Ovary (tissue), 3 donors: ENCODE measurements around the gene STYXL1.

Experiments used
- CTCF ChIP-seq, 3 donors: fragments of 450-650 bp in 2 of 3; fragments of 200-600 bp in 1 of 3; IDR thresholded peaks; one replicate each; pipeline versions ENCODE4 v1.5.1 to v1.8.0; 2016 to 2022; ENCODE audit warnings: antibody characterized with exemption in 3 of 3, mild to moderate bottlenecking in 1 of 3
- EP300 ChIP-seq: sonication (generic); formaldehyde crosslinking; IDR thresholded peaks from one replicate; pipeline ENCODE4 v1.6.1; 2017; ENCODE audit warnings: antibody characterized with exemption
- POLR2A ChIP-seq: fragments of 450-650 bp; IDR thresholded peaks from one replicate; pipeline ENCODE4 v1.6.1; 2017; ENCODE audit warnings: antibody characterized with exemption, mild to moderate bottlenecking, moderate library complexity
- donor health status: DM: no; HTN: no; CAD: no.

DNA sequence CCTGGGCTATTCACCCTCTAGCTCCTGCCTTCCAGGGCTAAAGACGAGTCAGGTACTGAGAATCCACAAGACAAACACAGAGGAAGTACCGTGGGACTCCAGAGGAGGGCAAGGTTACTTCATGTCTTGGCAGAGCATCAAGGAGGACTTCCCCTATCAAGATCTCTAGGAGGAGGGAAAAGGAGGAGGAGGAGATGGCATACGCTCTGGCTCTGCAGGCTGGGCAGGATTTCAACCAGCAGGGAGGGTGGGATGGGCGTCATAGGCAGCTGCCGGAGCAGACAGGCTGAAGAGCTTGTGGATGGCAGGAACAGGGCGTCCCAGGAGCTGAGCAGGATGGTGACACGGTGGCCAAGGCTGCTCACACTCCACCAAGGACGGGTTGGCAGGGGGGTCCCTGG is 21.4 kb upstream of the STYXL1 start:
- TF ChIP-seq CTCF (IDR thresholded peaks at IDR 0.05) (no peak), POLR2A (no peak), EP300 (no peak)
